ENCODE results near the gene MASTL. TPM values are rescaled to one million over a fixed set of nuclear protein-coding genes. Genes with fewer than 3 reads are reported as not detected.
"Not testable (repeated sequence)": the region's sequence is repeated elsewhere in the genome, so short reads cannot be mapped to it uniquely, and the experiment has no call there.

The MASTL gene
- 5.7 TPM for total RNA-seq

DNA sequence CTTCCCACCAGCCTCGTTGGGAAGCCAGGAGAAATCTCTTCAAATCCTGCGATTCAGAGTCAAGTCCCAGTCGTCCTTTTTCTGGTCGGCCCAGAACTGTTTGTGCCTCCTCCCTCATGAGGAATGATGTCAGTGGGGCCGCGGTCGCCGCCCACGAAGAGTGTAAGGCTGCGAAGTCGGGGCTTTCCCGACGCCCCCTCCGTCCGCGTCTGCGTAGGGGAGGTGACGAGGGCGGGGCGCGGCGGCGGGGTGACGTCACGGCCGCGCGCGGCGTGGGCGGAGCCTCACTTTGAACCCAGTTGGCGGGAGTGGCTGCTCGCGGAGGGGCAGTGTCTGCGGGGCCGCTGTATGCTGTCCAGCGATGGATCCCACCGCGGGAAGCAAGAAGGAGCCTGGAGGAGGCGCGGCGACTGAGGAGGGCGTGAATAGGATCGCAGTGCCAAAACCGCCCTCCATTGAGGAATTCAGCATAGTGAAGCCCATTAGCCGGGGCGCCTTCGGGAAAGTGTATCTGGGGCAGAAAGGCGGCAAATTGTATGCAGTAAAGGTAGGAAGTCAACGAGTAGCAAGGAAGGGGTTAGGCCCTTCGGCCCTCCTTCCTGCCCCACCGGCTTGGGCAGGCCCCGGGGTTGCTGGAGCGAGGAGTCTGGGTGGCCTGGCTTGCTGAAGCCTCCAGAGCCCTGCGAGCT lies at the start of gene MASTL:
Gene MASTL, plus strand, starts transcription at position 287 of the 689 bp plus-strand sequence. Its CDS starts 75 bp downstream, at position 362.
- DNase-seq (ENCODE audit: low spot score): peak; percentile 96
- peak; percentile 98 for ATAC-seq
- intact Hi-C loops (cut with DNase I): no loop called here

GRCh38 chr10:27108165-27108564 lies 47.0 kb upstream of the MASTL start:
- ATAC-seq: no peak

DNA sequence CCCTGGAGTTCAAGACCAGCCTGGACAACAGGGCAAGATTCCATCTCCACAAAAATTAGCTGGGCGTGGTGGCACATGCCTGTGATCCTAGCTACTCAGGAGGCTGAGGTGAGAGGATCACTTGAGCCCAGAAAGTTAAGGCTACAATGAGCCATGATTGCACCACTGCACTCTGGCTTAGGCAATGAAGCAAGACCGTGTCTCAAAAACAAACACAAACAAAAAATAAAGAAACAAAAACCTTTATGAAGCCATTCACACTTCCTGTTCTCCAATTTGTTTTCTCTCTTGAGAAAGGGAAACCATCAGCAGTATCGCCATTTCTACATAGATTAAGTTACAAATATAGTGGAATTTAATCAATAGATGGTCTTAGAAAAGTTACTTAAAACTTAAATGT lies 20.8 kb upstream of the MASTL start:
- intact Hi-C loops (cut with DNase I): no loop called here
- no peak for DNase-seq (ENCODE audit: low spot score)

More at GRCh38 chr10:27108165-27108564, 47.0 kb upstream of the MASTL start:
- no peak for DNase-seq (ENCODE audit: low spot score)
- intact Hi-C loops (cut with DNase I): no loop called here

GRCh38 chr10:27138277-27138676 lies 16.9 kb upstream of the MASTL start:
- intact Hi-C loops (cut with DNase I): no loop called here
- no peak for DNase-seq (ENCODE audit: low spot score)
- no peak for ATAC-seq

More for the DNA sequence above, 20.8 kb upstream of the MASTL start:
- no peak for ATAC-seq

DNA sequence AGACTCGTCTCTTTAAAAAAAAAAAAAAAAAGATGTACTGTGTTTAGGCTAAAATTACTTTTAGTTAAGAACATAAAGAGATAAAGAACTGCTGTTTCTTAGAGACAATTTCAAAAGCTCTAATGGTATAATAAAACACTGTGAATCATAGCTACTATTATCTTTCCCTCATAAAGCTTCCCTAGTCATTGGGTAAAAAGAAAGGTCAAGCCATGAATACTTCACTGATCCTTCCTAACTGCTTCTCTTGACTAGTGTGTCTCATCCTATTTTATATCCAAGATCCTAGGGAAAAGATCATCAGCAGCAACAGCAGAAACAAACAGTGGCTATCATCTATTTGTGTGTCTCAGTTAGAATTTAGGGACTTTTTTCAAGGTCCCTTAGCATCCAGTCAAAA lies 11.5 kb upstream of the MASTL start:
- DNase-seq (ENCODE audit: low spot score): no peak
- no peak for ATAC-seq
- intact Hi-C loops (cut with DNase I): no loop called here

GRCh38 chr10:27145937-27146336 lies 9.2 kb upstream of the MASTL start:
- intact Hi-C loops (cut with DNase I): no loop called here
- DNase-seq (ENCODE audit: low spot score): no peak
- ATAC-seq: no peak

GRCh38 chr10:27147701-27148100 lies 7.5 kb upstream of the MASTL start:
- no peak for ATAC-seq
- intact Hi-C loops (cut with DNase I): no loop called here
- no peak for DNase-seq (ENCODE audit: low spot score)

DNA sequence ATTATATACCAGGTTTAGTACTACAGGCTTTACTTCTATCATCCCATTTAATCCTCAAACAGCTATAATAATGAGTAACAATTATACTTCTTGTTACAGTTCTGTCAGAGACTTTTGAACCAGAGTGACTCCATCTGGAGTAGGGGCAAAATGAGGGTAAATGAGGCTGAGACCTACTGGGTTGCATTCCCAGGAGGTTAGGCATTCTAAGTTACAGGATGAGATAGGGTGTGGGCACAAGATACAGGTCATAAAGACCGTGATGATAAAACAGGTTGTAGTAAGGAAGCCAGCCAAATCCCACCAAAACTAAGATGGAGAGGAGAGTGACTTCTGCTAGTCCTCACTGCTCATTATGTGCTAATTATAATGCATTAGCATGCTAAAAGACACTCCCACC lies 4.9 kb upstream of the MASTL start:
- no peak for ATAC-seq
- no peak for DNase-seq (ENCODE audit: low spot score)
- intact Hi-C loops (cut with DNase I): no loop called here

DNA sequence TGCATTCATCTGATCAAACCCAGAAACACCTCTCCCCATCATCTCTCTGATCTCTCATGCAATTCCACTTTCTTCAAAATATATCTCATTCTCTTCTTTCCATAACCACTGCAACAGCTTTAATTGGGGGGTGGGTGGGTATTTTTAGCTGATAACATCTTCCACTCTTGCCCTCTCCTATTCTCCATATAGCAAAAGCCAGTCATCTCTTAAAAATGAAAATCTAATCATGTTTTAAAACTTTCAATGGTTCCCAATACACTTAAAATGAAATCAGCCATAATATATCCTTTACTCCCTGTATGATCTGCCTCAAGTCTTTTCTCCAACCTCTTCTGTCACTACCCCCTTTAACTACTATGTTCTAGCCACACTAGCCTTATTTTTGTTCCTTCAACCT lies 2.5 kb upstream of the MASTL start:
- intact Hi-C loops (cut with DNase I): no loop called here
- no peak for DNase-seq (ENCODE audit: low spot score)
- no peak for ATAC-seq

GRCh38 chr10:27153329-27153728 lies 1.8 kb upstream of the MASTL start:
- ATAC-seq (no peak), DNase-seq (ENCODE audit: low spot score) (no peak)
- intact Hi-C loops (cut with DNase I): no loop called here

- ATAC-seq (peak; percentile 0), DNase-seq (ENCODE audit: low spot score) (no peak)
- intact Hi-C loops (cut with DNase I): no loop called here
Observed at GRCh38 chr10:27153845-27154193, 1.3 kb upstream of the MASTL start.

GRCh38 chr10:27156566-27156965 lies 1.4 kb downstream of the MASTL start:
- DNase-seq (ENCODE audit: low spot score); ATAC-seq; intact Hi-C loops (cut with DNase I): not testable (repeated sequence)

GRCh38 chr10:27157150-27157549 lies 2.0 kb downstream of the MASTL start:
- intact Hi-C loops (cut with DNase I): no loop called here
- DNase-seq (ENCODE audit: low spot score) (no peak), ATAC-seq (no peak)

DNA sequence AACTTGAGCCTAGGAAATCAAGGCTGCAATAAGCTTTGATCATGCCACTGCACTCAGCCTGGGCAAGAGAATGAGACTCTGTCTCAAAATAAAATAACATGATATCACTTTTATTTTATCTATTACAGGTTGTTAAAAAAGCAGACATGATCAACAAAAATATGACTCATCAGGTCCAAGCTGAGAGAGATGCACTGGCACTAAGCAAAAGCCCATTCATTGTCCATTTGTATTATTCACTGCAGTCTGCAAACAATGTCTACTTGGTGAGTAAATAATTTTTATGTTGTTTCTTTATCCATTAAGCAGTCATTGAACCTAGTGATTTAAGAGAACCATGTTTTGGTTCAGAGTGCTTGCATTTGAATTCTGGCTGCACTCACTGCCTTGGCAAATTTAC lies 3.3 kb downstream of the MASTL start:
- DNase-seq (ENCODE audit: low spot score): no peak
- intact Hi-C loops (cut with DNase I): no loop called here
- no peak for ATAC-seq

- no peak for ATAC-seq
- intact Hi-C loops (cut with DNase I): no loop called here
Observed at GRCh38 chr10:27169849-27170248, 14.7 kb downstream of the MASTL start.

GRCh38 chr10:27188259-27188658 lies 33.1 kb downstream of the MASTL start:
- ATAC-seq: no peak
- intact Hi-C loops (cut with DNase I): no loop called here

More at GRCh38 chr10:27169849-27170248, 14.7 kb downstream of the MASTL start:
- no peak for DNase-seq (ENCODE audit: low spot score)

DNA sequence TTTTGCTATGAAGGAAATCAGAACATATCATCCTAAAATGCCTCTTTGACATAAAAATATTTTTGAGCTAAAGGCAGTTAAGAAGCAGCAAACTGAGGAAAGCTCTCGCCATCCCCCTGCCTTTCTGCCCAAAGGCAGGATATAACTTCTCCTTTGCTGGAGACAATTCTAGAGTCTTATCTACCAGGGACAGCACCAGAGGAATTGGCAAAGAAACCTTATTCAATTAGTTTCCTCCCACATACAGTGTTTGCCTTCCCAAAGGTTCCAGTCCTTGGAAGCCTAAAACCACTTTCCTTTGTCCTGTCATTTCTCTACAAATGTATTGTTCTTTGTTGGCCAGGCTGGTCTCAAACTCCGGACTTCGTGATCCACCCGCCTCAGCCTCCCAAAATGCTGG lies 33.7 kb downstream of the MASTL start:
- DNase-seq (ENCODE audit: low spot score) (no peak), ATAC-seq (no peak)
- intact Hi-C loops (cut with DNase I): no loop called here

More at GRCh38 chr10:27188259-27188658, 33.1 kb downstream of the MASTL start:
- no peak for DNase-seq (ENCODE audit: low spot score)

- intact Hi-C loops (cut with DNase I): no loop called here
- no peak for DNase-seq (ENCODE audit: low spot score)
Observed at GRCh38 chr10:27190508-27190907, 35.4 kb downstream of the MASTL start.

DNA sequence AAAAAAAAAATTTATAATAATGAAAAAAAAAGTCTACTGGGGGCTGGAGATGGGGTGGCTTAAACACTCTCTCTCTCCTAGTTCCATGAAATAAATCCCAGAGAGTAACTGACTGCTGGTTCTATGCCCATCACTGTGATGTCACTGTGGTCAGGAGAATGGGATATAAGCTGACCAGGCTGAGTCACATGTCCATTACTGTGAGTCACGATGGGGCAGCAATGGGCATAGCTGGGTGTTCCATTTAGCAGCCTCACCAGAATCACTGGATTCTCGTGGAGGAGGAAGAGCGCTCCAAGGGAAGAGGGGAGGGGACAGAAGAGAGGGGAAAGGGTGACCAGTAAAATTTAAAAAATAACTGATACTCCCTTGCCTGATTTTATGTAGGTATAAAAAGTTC lies 37.1 kb downstream of the MASTL start:
- DNase-seq (ENCODE audit: low spot score): no peak
- peak; percentile 41 for ATAC-seq
- intact Hi-C loops (cut with DNase I): no loop called here

More at GRCh38 chr10:27190508-27190907, 35.4 kb downstream of the MASTL start:
- no peak for ATAC-seq

GRCh38 chr10:27197980-27198620 lies 42.9 kb downstream of the MASTL start:
- ATAC-seq: no peak
- intact Hi-C loops (cut with DNase I): no loop called here

DNA sequence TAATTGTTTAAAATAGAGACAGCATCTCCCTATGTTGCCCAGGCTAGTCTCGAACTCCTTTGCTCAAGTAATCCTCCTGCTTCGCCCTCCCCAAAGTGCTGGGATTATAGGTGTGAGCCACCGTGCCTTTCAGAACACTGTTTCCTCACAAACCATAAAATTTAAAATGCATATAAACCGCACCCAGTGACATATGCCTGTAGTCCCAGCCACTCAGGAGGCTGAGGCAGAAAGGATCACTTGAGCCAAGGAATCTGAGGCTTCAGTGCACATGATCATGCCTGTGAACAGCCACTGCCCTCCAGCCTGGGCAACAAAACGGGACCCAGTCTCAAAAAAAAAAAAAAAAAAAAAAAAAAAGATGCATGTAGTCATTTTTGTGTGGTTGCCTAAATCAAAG lies 48.7 kb downstream of the MASTL start:
- DNase-seq (ENCODE audit: low spot score) (no peak), ATAC-seq (no peak)
- intact Hi-C loops (cut with DNase I): no loop called here

More at GRCh38 chr10:27197980-27198620, 42.9 kb downstream of the MASTL start:
- DNase-seq (ENCODE audit: low spot score): no peak
